GM19455 (cell line): ENCODE results near the gene CCDC57.
"Not testable (repeated sequence)": the region's sequence is repeated elsewhere in the genome, so short reads cannot be mapped to it uniquely, and the experiment has no call there.

Experiments used
- ATAC-seq: cut with Tn5 transposase; IDR thresholded peaks from one replicate; pipeline ENCODE4 v1.9.1; 2021; ENCODE audit not compliant: unreplicated experiment

CCDC57 gene

GRCh38 chr17:82204831-82205719, 7.6 kb downstream of the CCDC57 start:
- ATAC-seq, result no peak

DNA sequence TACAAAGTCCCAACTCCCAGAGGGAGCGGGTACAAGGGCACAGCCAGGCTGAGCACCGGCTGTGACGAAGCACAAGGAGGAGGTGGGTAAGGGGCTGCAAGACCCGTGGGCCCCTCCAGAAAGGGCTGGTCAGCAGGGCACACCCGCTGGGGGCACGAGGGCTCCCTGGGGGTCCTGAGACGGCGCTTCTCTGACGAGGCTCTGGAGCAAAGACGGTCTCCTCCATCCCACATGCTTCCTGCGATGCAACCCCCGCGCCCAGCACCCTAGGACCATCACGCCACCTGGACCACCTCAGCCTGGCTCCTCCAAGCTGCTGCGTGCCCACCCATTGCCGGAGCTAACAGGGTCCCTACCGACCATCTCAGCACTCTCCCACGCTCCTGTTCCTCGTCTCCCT, 8.7 kb downstream of the CCDC57 start:
- ATAC-seq, result no peak

- no peak for ATAC-seq
Measured at GRCh38 chr17:82202981-82203380, 9.7 kb downstream of the CCDC57 start.

DNA sequence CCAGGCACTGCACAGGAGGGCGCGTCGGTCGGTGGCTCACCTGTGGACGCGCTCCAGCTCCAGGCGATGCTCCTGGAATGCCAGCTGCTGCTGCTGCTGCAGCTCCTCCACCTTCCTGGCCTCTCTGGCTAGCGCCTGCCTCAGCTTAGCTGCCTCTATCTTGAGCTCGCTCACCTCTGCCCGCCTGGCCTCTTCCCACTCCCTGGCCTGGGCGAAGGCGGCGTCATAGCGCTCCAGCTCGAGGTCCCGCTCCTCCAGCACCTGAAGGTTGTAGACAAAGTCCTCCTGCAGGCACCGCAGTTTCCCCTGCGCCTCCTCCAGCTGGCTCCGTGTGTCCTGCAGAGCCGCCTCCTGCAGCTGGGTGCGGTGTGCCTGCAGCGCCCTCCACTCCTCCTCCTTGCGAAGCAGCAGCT, 11.1 kb downstream of the CCDC57 start:
- ATAC-seq, result no peak

DNA sequence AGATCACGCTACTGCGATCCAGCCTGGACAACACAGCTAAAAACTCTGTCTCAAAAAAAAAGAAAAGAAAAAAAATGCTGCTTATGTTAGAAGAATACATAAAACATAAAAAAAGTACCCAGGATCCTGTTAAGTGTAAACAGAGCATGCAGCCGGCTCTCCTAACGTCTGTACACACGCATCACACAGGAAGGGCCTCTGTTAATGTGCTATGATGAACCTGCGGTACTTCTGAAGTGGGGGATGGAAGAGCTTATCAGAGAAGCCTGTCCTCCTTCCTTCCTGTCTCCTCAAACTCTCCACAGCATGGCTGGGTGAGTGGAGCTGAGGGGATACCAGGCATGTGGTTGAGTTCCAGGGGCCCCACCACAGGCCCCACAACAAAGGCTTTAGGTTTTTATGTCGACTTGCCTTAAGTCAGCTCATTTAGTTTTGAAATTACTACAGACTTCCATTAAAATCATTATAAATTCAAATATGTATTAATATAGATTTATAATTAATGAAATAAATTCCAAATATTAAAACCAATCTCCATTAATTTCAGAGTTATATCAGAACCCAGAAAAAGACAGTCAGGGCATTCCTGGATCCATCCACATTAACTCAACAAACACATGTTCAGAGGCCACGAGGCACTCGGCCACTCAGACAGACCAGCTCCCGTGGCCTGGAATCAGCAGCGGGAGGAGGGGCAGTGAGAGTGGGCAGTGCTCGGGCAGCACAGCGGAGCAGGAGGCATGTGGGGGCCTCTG, 11.7 kb downstream of the CCDC57 start:
- ATAC-seq, result no peak

DNA sequence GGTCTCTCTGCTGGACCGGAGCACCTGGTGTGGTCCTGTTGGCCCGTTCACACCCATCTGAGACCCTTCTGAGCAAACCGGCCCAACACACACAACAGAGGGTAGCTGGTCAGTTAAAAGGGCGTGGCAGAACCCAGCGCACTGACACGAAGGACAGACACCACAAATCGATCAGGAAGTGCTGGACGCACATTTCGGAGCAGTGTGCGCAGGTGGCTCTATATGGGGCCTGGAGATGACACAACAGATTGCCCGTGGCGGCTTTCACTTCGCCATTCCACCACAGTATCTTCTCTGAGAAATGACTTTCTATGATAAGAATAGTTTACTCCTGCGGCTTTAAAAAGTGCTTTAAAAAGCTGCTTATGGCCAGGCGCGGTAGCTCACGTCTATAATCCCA, 12.5 kb downstream of the CCDC57 start:
- no peak for ATAC-seq

DNA sequence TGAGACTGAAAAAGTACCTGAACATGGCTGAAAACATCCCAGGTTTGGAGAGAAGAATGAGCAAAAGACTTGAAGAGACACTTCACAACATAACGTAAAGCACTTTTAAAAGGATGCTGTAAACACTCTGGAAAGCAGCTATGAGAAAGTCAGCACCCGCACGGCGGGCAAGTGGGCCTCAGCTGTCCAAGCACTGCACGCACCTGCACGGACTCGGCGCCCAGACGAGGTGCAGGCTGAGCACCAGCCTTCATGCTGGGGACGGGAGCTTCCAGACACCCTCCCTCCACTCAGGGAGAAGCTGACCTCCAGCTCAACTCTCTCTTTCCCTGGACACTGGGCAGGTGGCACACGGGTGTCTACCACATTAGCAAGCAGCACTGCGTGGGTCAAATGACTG, 13.1 kb downstream of the CCDC57 start:
- ATAC-seq, result no peak

DNA sequence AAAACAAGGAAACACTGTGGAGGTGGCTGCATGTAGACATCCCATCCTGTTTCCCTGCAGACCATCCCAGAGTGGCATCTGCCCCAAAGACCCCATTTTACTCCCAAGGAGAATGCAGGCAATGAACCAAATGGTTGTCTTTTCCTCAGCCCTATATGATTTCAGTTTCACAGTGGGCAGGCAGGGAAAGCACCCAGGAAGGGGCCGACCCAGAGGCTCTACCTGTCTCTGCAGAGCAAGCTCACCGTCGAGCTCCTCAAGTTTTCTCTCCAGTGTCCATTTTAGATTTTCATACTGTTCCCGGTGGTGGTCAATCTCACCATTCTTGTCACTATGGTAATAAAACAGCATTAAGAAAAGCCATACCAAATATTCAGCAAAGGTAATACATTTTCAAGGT, 14.6 kb downstream of the CCDC57 start:
- ATAC-seq, result no peak

DNA sequence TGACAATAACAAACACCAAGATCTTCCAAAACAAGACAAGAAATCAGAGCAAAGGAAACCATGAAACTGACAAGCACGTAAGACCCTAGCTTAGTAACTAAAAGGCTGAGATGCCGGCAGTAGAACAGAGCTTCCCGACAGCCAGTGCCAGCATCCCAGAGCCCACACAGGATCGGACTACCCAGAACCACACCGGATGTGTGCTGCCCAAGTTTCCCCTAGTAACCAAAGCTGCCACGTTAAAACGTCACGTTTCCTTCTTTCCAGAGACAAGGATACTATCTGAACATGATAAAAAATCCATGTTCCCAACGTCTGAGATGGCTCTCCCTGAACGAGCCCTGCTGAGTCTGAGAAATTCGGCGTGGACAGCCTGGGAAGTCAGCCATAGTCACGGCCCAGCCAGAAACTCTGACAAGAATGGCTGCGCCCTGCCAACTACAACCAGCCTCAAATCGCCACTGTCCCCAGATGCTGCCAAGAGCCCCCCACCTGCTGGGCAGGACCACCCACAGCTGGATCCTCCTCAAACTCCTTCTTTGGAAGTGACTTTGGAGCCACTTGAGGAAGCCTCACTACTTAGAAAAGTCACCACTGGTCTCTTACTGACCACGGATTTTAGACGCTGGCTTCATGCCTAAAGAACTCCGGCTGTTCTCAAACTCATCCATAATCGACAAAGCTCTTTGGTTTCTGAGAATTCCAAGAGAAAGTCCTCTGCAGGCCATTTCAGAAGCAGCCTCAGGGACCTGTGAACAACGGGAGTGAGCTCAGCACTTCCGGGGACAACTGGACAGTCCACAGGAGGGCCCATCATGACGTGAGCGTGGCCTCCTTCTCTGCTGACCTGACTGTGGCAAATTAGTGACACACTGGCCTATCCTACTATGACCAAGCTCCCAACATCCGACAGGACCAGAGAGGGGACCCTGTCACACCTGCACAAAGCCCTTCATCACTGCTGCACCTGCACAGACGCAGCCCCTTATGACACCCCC, 16.7 kb downstream of the CCDC57 start:
- ATAC-seq, result no peak

DNA sequence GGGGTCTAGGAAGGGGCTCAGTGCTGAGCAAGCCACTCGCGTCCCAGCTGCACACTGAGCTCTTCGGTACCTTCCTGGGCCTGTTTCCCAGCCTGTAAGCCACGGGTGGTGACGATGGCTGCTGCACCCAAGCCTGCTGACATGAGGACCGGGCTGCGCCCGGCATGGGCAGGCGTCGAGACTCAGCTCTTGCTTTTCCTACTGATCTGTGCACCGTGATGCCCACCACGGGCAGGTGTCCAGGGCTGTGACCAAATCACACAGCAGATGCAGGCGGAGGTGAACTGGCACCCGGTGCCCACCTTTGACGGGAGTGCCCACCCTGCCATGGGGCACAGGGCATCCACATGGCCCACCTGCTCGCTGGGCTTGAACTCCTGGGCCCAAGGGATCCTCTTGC, 17.9 kb downstream of the CCDC57 start:
- no peak for ATAC-seq

DNA sequence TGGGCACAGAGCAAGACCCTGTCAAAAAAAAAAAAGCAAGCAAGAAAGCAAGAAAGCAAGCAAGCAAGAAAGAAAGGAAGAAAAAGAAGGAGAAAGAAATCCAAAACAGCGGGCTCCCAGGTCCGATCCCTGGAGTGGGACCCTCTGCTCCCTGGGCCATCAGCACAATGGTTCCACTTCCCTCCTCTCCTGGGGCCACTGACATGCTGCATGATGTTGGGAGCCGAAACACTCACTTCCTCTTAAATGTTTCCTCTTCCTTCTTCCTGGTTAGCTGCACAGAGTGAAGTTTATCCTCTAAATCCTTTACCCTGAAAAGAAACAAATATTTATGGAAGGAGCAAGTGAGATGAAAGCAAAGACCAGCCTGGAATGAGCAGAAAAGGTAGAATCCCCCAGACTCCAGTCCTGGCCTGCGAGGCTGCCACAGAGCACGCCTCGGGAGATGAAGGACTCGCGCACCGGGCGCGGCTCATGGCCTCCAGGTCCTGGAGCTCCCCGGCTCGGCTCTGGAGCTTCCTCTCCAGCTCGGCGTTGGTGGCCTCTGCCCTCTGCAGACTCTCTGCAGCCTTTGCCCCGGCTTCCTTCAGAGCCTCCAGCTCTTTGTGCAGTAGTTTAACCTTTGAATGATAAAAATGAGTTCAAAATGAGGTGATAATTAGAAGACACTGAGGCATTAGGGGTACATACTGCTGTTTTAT, 19.0 kb downstream of the CCDC57 start:
- no peak for ATAC-seq

DNA sequence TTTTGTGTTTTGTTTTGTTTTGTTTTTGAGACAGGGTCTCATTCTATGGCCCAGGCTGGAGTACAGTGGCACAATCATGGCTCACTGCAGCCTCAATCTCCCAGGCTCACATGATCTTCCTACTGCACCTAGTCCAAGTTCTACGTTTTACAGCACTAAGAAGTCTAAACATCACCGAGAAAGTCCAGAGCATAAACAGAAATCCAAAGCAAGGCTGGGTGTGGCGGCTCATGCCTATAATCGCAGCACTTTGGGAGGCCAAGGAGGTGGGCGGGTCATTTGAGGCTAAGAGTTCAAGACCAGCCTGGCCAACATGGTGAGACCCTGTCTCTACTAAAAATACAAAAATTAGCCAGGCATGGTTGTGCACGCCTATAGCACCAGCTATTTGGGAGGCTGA, 19.6 kb downstream of the CCDC57 start:
- not testable (repeated sequence) for ATAC-seq

DNA sequence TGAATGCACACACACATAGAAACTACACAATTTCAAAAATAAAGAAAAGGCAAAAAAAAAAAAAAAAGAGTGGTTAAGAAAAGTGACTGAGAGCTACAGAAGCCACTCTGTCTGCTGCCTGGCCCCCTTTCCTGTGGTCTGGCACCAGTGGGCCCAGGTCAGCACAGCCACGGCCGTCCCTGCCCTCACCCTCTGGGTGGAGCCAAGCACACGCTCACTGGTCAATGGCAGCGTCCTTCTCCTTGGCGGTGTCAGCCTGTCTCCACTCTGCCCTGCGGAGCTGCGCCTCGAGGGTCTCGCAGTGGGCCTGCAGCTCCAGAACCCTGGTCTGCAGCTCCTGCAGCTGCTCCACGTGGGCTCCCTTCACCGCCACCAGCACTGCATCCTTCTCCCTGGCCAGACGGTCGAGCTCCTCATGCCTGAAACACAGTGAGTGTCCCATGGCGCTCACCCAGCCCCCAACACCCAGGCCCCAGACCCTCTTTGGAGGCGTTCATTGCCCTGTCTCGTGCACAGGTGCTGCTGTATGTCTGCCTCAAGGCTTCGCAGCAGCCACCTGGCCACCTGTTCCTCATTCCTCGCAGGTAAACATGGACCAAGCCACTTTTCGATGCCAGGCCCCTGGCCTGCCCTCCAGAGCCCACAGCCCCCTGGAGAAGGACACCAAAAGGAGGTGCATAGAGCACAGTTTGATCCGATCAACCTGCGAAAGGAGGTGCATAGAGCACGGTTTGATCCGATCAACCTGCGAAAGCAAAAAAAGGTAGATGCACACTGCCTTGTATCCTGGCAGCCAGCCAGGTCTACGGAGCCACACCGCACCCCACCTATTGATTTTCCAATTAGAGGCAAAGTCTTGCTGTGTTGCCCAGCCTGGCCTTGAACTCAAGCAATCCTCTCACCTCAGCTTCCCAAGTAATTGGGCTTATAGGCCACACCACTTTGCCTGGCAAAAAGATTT, 24.4 kb downstream of the CCDC57 start:
- no peak for ATAC-seq

GRCh38 chr17:82187500-82187899, 25.1 kb downstream of the CCDC57 start:
- ATAC-seq, result no peak

DNA sequence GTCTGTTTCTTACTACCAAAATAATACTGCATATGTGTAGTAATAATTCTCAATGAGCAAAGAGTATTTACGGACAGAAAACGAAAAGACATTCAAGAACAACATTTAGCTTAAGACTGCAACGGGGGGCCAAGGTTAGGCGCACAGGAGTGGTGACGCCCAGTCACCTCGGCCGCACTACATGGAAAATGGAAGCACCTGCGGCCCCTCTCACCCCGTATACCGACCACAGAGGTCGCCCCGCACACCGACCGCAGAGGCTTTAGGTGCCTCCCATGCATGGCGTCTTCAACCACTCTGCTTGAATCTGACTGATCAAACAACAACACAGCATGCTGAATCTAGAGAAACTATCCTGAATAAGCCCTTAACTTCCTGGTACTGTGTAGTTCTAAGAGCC, 26.4 kb downstream of the CCDC57 start:
- ATAC-seq, result no peak

- no peak for ATAC-seq
Measured at GRCh38 chr17:82184761-82185160, 27.9 kb downstream of the CCDC57 start.

GRCh38 chr17:82180776-82181528, 31.7 kb downstream of the CCDC57 start:
- ATAC-seq, result no peak

GRCh38 chr17:82179946-82180475, 32.6 kb downstream of the CCDC57 start:
- ATAC-seq, result no peak
